Gastroesophageal sphincter (tissue), 3 donors: Measurements from ENCODE around the gene KLF2.

Experiments used
- POLR2AphosphoS5 ChIP-seq: sonication (generic); formaldehyde crosslinking; IDR thresholded peaks from one replicate; pipeline ENCODE4 v1.6.1; 2017; ENCODE audit warnings: antibody characterized with exemption
- TF ChIP-seq, protein P1 (sequence below), 4 experiments: fragments of 200-600 bp in 2 of 4; fragments of 450-650 bp in 2 of 4; sonication (generic) in 1 of 4; IDR thresholded peaks; one replicate each; pipeline ENCODE4 v1.5.1; 2017 to 2019; ENCODE audit warnings: antibody characterized with exemption in 4 of 4, mild to moderate bottlenecking in 2 of 4, moderate library complexity in 2 of 4

GRCh38 chr19:16326401-16327168 is 2.0 kb downstream of the KLF2 start:
- TF ChIP-seq, protein P1, sequence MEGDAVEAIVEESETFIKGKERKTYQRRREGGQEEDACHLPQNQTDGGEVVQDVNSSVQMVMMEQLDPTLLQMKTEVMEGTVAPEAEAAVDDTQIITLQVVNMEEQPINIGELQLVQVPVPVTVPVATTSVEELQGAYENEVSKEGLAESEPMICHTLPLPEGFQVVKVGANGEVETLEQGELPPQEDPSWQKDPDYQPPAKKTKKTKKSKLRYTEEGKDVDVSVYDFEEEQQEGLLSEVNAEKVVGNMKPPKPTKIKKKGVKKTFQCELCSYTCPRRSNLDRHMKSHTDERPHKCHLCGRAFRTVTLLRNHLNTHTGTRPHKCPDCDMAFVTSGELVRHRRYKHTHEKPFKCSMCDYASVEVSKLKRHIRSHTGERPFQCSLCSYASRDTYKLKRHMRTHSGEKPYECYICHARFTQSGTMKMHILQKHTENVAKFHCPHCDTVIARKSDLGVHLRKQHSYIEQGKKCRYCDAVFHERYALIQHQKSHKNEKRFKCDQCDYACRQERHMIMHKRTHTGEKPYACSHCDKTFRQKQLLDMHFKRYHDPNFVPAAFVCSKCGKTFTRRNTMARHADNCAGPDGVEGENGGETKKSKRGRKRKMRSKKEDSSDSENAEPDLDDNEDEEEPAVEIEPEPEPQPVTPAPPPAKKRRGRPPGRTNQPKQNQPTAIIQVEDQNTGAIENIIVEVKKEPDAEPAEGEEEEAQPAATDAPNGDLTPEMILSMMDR (IDR thresholded peaks at IDR 0.05): peak in 1 of 4 experiments; percentile 14
- TF ChIP-seq POLR2AphosphoS5: peak; percentile 78
